Activated effector memory CD4-positive, alpha-beta T cell treated with Interleukin-2 at 50 U/mL for 16 hours (primary cell): ENCODE measurements around the gene PHEX.

Experiments
- DNase-seq: peaks from one replicate; pipeline ENCODE4 v3.0.0-alpha.2; 2020

Gene PHEX

DNA sequence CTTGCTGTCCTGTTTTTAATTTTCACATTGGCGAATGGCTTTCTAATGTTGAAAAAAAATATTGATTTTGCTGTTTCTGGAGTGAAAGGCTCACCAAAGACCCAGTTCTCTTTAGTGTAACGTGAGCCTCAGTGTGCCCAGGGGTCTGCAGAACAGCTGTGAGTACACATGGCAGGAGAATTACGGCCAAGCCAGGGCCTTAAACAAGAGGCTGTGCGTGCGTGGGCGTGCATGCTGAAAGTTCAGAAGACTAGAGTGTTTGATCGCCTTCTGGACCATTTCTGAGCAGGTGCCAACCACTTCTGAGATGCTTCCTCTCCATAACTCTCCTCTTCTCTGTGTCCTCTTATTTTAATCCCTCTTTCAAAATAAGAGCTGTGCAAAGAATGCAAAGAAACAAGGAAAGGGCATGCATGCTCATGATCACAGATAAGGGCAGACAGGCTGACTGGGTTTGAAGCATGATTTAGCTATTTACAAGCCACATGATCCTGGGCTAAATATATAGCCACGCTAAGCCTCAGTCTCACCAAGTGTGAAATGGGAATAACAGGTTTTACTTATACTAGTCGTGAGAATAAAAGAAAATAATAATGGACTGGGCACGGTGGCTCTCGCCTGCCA, 9.9 kb downstream of the PHEX start:
- no peak for DNase-seq

DNA sequence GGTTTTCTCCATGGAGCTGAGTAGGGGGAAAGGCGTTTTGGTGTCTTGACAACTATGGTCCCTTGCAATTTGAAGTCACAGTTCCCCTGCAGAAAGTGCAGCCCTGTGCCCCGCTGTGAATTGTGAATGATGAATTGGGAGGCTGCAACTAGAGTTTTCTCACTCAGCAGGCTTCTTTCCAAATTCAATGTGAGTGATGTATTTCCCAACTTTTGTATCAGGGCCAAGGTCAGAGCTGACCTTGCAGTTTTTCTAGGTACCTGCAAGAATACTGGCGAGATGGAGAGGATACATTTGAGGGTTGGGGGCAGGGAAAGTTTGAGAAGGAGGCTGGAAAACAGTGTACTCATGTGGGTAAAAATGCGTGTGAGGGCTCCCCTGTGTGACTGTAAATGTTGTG, 11.7 kb downstream of the PHEX start:
- no peak for DNase-seq

- DNase-seq = no peak
Observed at GRCh38 chrX:22047468-22047867, 15.3 kb downstream of the PHEX start.

GRCh38 chrX:22053481-22053880, 21.4 kb downstream of the PHEX start:
- DNase-seq = no peak

GRCh38 chrX:22056235-22056634, 24.1 kb downstream of the PHEX start:
- no peak for DNase-seq

GRCh38 chrX:22057667-22058066, 25.5 kb downstream of the PHEX start:
- DNase-seq = no peak

DNA sequence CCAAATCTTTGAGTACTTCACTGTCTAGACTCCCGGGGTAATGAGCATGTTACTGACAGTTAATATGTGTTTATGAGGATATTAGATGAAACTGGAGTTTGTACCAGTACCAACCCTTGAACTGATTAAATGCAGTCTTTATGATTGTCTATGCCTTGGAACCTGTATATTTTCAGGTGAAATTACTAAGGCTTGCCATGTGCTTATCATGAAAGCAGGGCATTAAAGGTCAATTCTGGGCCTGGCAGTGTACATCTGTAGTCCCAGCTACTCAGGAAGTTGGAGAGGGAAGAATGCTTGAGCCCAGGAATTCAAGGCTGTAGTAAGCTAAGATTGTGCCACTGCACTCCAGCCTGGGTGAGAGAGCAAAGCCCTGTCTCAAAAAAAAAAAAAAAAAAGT, 27.6 kb downstream of the PHEX start:
- no peak for DNase-seq

DNA sequence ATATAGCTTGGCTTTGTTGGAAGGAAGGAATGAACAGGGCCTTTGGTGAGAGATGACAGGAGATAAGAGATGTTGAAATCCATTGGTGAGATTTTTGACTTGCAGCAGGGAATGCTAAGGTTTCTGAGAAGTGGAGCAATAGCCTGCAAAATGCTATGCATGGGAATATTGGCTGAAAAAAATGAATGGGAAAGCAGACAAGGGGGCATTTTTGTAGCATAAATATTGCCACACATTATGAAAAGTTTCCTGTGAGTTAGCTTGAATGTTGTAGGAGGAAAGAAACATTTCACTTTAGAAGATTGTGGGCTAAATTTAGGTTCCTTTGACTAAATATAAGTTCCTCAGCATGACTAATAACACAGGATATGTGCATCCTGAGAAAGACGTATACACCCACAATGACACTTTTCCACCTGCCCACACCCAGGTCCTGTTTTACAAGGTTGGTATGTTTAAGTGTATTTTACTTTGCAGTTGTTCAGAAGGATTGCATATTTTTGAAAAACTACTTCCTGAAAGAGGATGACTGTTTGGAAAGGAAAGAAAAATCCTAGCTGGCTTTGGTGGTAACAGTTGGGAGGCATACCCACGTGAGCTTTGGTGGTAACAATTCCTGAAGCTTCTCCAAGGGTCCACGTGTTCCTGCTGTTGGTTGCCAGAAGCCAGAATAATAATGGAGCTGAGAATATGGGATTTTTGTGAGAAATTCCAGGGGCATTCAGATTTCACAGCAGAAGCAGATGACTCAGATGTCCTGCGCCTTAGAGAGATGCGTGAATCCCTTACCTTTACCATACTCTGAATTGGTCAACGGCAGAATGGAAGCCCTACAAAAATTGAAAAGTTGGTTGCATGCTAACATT, 28.5 kb downstream of the PHEX start:
- DNase-seq = no peak

DNA sequence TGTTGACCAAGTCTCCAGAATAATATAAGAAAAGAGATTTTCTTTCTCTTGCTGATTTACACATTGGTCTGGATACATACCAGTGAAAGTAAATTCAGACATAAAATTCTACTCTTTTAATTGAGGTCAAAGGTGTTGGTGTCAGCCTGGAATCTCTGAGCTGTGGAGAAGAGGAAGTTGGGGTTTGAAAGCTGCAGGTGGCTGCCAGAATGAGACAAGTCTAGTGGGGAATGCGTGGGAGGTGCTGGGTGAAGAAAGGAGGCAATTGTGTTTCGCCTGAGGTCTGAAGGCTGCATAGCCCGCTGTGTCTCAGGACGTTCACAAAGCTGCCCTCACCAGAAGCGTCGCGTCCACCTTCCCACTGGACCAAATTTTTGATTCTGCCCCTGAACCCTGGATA, 31.2 kb downstream of the PHEX start:
- no peak for DNase-seq

GRCh38 chrX:22069586-22069985, 37.5 kb downstream of the PHEX start:
- DNase-seq = no peak

GRCh38 chrX:22073928-22074327, 41.8 kb downstream of the PHEX start:
- no peak for DNase-seq

DNA sequence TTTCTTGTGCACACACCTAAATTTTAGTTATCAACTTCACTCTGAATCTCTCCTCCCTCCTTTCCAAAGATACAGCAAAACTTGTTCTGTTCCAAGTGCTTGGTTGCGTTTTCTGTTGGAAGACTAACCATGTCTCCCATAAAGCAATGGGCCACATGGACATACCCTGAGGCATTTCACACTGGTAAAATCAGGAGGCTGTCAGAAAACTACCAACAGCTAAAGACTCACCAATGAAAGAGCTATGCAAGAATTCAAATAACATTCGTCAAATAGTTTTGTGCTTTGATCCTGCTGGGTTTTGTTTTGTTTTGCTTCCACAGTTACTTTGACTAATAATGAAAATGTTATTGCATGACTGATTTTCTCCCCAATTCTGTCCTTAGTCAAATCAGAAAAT, 46.0 kb downstream of the PHEX start:
- DNase-seq = no peak

GRCh38 chrX:22081475-22082092, 49.5 kb downstream of the PHEX start:
- DNase-seq = no peak

GRCh38 chrX:22086003-22086402, 53.9 kb downstream of the PHEX start:
- DNase-seq = no peak

DNA sequence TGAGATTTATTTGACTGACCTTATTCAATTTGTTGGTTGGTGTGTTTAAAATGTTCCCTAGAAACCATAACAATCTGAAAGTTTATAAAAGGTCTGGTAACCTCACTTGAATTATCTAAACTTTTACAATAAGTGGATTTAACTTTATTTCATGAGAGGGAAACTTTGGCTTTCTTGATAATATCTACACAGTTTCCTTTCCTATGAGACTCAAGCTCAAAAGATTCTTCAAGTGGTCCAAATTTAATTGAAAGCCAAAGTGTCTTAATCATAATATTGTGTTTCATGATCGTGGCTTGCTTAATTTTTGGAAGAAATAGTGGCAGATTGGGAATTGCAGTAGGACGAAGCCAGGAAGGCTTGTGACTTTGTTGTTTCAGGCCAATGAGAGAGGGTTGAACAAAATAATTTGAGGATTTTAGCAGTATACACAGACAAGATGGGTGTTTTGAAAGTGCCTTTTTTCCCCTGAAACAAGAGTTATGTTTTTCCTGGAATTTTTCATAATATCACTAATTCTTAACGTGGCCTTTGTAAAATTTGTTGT, 55.0 kb downstream of the PHEX start:
- DNase-seq = no peak

- no peak for DNase-seq
Observed at GRCh38 chrX:22088326-22088725, 56.2 kb downstream of the PHEX start.

- no peak for DNase-seq
Observed at GRCh38 chrX:22090181-22090580, 58.1 kb downstream of the PHEX start.

GRCh38 chrX:22093550-22093949, 61.4 kb downstream of the PHEX start:
- no peak for DNase-seq

- DNase-seq = no peak
Observed at GRCh38 chrX:22095286-22095685, 63.2 kb downstream of the PHEX start.

- DNase-seq = no peak
Observed at GRCh38 chrX:22095856-22096255, 63.7 kb downstream of the PHEX start.

GRCh38 chrX:22097012-22097694, 65.0 kb downstream of the PHEX start:
- no peak for DNase-seq

DNA sequence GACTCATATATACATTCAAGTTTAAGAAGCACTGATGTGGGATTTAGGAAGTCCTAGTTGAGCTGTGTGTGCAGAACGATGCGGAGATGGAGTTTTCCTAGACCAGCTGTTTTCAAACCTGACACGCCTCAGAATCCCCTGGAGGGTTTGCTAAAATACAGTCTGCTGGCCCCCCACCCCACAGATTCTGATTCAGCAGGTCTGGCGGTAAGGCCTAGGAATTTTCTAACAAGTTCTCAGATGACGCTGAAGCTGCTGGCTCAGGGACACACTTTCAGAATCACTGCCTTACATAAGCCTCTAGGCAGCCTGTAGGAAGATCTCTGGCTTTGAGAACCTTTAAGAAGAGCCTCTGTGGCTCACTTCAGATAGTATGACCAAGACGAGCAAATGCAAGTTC, 73.1 kb downstream of the PHEX start:
- no peak for DNase-seq

DNA sequence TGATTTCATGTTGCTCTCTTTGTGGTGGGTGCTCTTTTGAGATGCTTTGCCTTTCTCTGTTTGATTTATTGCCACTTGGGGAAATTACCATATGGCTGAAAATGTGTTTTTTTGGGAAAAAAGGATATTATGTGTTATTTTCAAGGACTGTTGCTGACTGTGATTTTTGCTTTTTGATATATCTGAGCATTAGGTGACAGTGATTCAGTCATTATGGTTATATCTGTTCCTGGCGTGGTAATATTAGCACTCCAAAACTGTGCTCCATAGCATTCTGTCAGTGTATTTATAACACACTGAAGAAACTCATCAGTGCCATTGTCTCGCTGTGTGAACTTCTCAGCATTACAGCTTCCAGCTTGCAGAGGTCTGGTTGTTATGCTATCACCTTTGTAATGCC, 73.8 kb downstream of the PHEX start:
- no peak for DNase-seq
